Neutrophil (primary cell): ENCODE data around the gene NAA40.

Experiments
- H3K27ac ChIP-seq: fragments of 200-600 bp; sonication (generic); 2 replicates; pipeline ENCODE4 v1.5.1; 2016; ENCODE audit warnings: mild to moderate bottlenecking, moderate library complexity
- H3K27me3 ChIP-seq: fragments of 200-600 bp; sonication (generic); 2 replicates; pipeline ENCODE4 v1.6.0; 2016; ENCODE audit warnings: mild to moderate bottlenecking
- H3K36me3 ChIP-seq: fragments of 200-600 bp; sonication (generic); 2 replicates; pipeline ENCODE4 v1.5.1; 2017
- H3K4me1 ChIP-seq, 2 experiments: fragments of 200-600 bp in 1 of 2; sonication (generic) in 1 of 2; 1 replicate in 1 of 2; 2 replicates in 1 of 2; pipeline versions ENCODE4 v1.5.1 to v1.6.1; 2013 to 2016; ENCODE audit warnings: low read depth in 1 of 2, low read length in 1 of 2, mild to moderate bottlenecking in 1 of 2, moderate library complexity in 1 of 2; ENCODE audit not compliant: control insufficient read depth in 1 of 2, insufficient read depth in 1 of 2
- H3K4me3 ChIP-seq, 2 experiments: fragments of 200-600 bp in 1 of 2; sonication (generic) in 1 of 2; 1 replicate in 1 of 2; 2 replicates in 1 of 2; pipeline ENCODE4 v1.5.1; 2013 to 2016; ENCODE audit warnings: low read depth in 1 of 2, low read length in 1 of 2, mild to moderate bottlenecking in 1 of 2, moderate library complexity in 1 of 2
- H3K9me3 ChIP-seq: fragments of 200-600 bp; sonication (generic); 2 replicates; pipeline ENCODE4 v1.5.1; 2016
- TF ChIP-seq, protein P1 (sequence below): fragments of 200-600 bp; sonication (generic); IDR thresholded peaks from 2 replicates; pipeline ENCODE4 v1.5.1; 2016; ENCODE audit warnings: antibody characterized with exemption

Gene NAA40

DNA sequence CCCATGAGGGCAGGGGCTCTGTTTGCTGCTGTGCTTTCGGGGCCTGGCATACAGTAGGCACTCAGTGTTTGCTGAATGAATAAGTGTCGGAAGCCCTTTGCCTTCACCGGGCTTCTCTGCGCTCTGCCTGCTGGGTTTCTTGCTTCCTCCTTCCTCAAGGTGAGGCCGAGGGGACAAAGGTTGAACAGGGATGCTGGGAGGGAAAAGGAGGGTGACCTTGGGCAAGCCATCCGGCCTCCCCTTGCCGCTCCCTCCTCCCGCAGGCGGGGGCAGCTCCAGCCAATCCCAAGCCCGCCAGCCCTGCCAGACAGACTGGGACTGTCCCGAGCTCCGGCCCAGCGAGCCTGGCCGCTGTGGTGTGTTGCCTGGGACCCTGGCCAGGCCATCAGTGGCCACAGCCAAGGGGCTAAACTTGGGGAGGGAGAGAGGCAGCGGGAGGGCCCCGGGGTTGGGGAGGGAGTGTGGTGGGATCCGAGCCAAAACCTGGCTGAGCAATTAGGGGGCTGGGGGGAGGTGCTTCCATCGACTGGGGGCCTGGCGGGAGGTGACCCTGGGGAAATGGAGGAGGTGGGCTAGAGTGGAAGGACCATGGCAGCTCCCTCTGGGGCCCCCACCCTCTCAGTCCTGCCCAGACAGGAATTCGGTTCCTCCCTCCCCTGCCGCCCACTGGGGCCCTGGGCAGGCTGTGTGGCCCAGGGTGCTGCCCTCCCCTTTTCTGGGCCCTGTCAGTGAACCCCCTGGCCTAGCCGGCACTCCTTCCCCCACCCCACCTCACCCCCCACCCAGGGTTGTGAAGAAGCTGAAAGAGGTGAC, 18.5 kb upstream of the NAA40 start:
- Histone ChIP-seq H3K4me1 (peaks cover 19 to 31% of the 10 kb centered on the region in 2 experiments), H3K27ac (no peak overlapping the region), H3K27me3 (peaks cover 93% of the 10 kb centered on the region), H3K4me3 (no peak overlapping the region), H3K36me3 (no peaks in the 10 kb centered on the region), H3K9me3 (no peaks in the 10 kb centered on the region)
- TF ChIP-seq, protein P1, sequence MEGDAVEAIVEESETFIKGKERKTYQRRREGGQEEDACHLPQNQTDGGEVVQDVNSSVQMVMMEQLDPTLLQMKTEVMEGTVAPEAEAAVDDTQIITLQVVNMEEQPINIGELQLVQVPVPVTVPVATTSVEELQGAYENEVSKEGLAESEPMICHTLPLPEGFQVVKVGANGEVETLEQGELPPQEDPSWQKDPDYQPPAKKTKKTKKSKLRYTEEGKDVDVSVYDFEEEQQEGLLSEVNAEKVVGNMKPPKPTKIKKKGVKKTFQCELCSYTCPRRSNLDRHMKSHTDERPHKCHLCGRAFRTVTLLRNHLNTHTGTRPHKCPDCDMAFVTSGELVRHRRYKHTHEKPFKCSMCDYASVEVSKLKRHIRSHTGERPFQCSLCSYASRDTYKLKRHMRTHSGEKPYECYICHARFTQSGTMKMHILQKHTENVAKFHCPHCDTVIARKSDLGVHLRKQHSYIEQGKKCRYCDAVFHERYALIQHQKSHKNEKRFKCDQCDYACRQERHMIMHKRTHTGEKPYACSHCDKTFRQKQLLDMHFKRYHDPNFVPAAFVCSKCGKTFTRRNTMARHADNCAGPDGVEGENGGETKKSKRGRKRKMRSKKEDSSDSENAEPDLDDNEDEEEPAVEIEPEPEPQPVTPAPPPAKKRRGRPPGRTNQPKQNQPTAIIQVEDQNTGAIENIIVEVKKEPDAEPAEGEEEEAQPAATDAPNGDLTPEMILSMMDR = no peak

DNA sequence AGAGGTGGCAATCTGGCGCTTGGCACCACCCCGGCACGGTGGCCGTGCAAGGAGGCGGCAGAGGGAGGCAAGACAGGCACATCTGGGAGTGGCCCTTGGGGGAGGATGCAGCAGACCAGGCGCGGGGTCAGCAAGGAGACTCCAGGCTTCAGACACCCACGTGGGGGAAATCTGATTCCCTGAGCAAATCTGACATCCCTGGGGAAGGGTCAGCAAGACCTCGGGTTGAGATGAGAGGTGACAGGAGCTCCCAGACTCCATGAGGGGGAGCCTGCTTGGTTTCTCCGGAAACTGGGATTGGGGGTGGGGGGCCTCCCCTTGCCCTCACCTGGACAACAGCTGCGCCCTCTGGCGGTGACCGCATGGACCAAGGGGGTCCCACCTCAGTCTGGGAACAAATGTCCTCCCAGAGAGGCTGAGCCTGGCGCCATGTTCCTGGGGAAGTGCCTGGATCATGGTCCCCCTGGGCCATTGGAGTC, 17.8 kb upstream of the NAA40 start:
- Histone ChIP-seq H3K36me3 (no peaks in the 10 kb centered on the region), H3K9me3 (no peaks in the 10 kb centered on the region), H3K4me3 (no peak overlapping the region), H3K27me3 (peaks cover 90% of the 10 kb centered on the region), H3K4me1 (peaks cover 19 to 31% of the 10 kb centered on the region in 2 experiments), H3K27ac (no peak overlapping the region)
- TF ChIP-seq, protein P1 = no peak

DNA sequence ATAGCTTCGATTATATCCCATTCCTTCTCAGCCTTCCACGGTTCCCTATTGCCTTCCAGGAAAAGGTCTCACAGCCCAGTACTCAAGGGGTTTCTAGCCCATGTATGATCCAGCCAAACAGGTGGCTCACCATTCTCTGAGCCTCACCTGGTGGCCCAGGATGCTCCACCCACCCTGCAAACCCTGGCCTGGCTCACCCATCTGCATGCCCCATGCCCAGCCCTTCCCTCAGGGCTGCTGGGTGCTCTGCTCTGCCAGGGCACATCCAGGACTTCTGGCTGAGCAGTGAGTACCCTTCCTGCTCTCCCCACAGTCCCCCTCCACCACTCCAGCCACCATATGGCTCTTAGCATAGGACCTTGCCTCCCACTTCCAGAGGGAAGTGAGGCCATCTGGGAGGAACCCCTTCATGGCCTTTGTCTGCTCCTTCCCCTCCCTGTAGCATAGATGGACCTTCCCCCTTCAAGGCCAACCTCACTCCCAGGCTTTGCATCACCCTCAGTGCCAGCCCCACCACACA, 16.1 kb upstream of the NAA40 start:
- no peaks in the 10 kb centered on the region for H3K36me3 ChIP-seq
- H3K9me3 ChIP-seq = no peaks in the 10 kb centered on the region
- peaks cover 83% of the 10 kb centered on the region for H3K27me3 ChIP-seq
- H3K27ac ChIP-seq = no peak overlapping the region
- peaks cover 8 to 15% of the 10 kb centered on the region in 2 experiments for H3K4me1 ChIP-seq
- TF ChIP-seq, protein P1 = no peak
- no peak overlapping the region for H3K4me3 ChIP-seq

DNA sequence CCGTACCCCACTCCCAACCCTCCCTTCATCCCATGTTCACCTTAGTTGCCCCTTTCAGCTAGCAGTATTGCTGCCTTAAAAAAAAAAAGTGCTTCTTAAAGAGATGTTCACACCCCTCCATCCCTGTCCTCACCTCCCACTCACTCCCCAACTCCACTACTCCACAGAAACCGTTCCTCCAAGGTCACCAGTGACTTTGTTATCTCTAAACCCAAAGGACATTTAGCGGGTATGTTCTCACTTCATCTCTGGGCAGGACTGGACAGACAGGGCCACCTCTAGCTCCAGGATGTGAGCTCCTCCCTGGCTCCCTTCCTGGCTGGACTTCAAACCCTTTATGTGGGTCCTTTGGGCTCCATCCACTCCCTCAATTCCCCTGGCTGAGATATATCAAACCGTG, 15.5 kb upstream of the NAA40 start:
- Histone ChIP-seq H3K27ac (no peak overlapping the region), H3K27me3 (peaks cover 83% of the 10 kb centered on the region), H3K9me3 (no peaks in the 10 kb centered on the region), H3K4me3 (no peak overlapping the region), H3K4me1 (peaks cover 7 to 11% of the 10 kb centered on the region in 2 experiments), H3K36me3 (no peaks in the 10 kb centered on the region)
- TF ChIP-seq, protein P1 = no peak

DNA sequence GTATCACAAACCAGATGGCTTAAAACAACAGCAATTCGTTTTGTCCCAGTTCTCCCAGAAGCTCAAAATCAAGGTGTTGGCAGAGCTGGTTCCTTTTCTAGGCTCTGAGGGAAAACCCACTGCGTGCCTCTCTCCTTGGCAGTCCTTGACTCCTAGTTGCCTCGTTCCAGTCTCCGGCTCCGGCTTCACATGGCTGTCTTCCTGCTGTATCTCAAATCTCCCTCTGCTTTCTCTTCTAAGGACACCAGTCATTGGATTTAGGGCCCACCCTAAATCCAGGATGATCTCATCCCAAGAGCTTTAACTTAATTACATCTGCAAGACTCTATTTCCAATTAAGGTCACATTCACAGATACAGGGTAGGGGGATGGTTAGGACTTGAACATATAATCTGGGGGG, 9.2 kb upstream of the NAA40 start:
- no peaks in the 10 kb centered on the region for H3K36me3 ChIP-seq
- no peaks in the 10 kb centered on the region for H3K9me3 ChIP-seq
- H3K4me3 ChIP-seq = no peak overlapping the region
- peaks cover 39% of the 10 kb centered on the region for H3K27me3 ChIP-seq
- H3K27ac ChIP-seq = no peak overlapping the region
- no peaks in the 10 kb centered on the region for H3K4me1 ChIP-seq
- TF ChIP-seq, protein P1 = no peak
